ENCODE data around the gene TET1. TPM values are rescaled to one million over a fixed set of nuclear protein-coding genes. Genes with fewer than 3 reads are reported as not detected.

TET1 gene
- total and polyA plus RNA-seq, 9 of the 15 experiments (the other 6 are each of a cell fraction or from before 2014, with no cell fraction given) = 2.6 to 21.3 (median 11.6) TPM

DNA sequence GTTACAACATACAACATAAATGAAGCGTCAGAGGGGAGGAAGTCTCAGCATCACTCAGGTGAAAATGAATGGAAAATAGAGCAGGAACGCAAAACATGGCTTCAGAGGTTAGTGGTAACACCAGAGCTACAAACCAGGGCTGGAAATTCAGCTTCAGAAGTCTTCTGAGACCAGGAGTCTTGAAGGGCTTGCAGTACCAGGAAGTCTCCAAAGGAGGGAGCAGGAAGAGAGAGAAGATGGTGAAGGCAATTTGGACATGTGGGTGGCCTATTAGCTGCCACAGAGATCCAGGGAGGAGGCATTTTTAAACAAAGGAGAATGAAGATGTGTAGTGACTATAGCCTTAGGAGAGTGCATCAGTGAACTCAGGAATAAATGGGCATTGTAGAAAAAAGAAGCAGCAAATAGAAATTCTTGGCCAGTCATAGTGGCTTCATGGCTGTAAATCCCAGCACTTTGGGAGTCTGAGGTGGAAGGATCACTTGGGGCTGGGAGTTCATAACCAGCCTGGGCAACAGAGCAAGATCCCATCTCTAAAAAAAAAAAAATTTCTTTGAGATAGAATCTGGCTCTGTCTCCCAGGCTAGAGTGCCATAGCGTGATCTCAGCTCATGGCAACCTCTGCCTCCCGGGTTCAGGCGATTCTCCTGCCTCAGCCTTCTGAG lies 9.3 kb upstream of the TET1 start (continued):
- TF ChIP-seq ZBTB7A (IDR thresholded peaks at IDR 0.05; ENCODE audit: borderline replicate concordance, control insufficient read depth, low read depth, low read length) (no peak), CAMTA2 (CRISPR knock-in tag; conservative IDR thresholded peaks at IDR 0.05) (no peak), ZNF384 (IDR thresholded peaks at IDR 0.05; ENCODE audit: low read depth, low read length) (peak; percentile 41; the same call in 1 of the 2 replicates), FOXM1 (IDR thresholded peaks at IDR 0.05; ENCODE audit: low read depth) (no peak), FOXM1 (CRISPR knock-in tag; IDR thresholded peaks at IDR 0.05; ENCODE audit: low read depth) (no peak), ZKSCAN1 (IDR thresholded peaks at IDR 0.05; ENCODE audit: low read depth, low read length) (no peak; the same call in 1 of the 2 replicates), ZNF79 (CRISPR knock-in tag; IDR thresholded peaks at IDR 0.05; ENCODE audit: low read depth) (no peak), RCOR1 (IDR thresholded peaks at IDR 0.05; ENCODE audit: borderline replicate concordance in 1 of 2, low read depth in 2 of 2, low read length in 2 of 2) (peak in 1 of 2 experiments; percentile 74; a peak in 1 of 4 replicates), NR0B1 (IDR thresholded peaks at IDR 0.05; ENCODE audit: partially characterized antibody) (no peak), PCBP1 (IDR thresholded peaks at IDR 0.05; ENCODE audit: low read depth, low read length, poor library complexity, severe bottlenecking) (no peak), BCOR (IDR thresholded peaks at IDR 0.05) (no peak), RBM15 (IDR thresholded peaks at IDR 0.05; ENCODE audit: insufficient read depth, low read length) (no peak), SMC3 (conservative IDR thresholded peaks at IDR 0.05; ENCODE audit: insufficient read depth, low read depth, low read length) (peak; percentile 84; the same call in 1 of the 2 replicates), ZNF766 (CRISPR knock-in tag; conservative IDR thresholded peaks at IDR 0.05) (no peak), ZNF764 (CRISPR knock-in tag; IDR thresholded peaks at IDR 0.05; ENCODE audit: low read depth) (no peak), ZNF696 (CRISPR knock-in tag; conservative IDR thresholded peaks at IDR 0.05) (no peak), CTCF (IDR thresholded peaks at IDR 0.05 in 2 of 3, conservative IDR thresholded peaks at IDR 0.05 in 1 of 3; ENCODE audit: insufficient read depth in 2 of 3, low read depth in 1 of 3, low read length in 3 of 3) (peak; percentile 80 to 95 (median 95)), MCM3 (IDR thresholded peaks at IDR 0.05) (no peak), ELF2 (CRISPR knock-in tag; IDR thresholded peaks at IDR 0.05) (peak; percentile 42; the same call in 1 of the 2 replicates), MTA2 (IDR thresholded peaks at IDR 0.05; ENCODE audit: low read depth) (peak; percentile 28)
- TF ChIP-seq, protein P1, sequence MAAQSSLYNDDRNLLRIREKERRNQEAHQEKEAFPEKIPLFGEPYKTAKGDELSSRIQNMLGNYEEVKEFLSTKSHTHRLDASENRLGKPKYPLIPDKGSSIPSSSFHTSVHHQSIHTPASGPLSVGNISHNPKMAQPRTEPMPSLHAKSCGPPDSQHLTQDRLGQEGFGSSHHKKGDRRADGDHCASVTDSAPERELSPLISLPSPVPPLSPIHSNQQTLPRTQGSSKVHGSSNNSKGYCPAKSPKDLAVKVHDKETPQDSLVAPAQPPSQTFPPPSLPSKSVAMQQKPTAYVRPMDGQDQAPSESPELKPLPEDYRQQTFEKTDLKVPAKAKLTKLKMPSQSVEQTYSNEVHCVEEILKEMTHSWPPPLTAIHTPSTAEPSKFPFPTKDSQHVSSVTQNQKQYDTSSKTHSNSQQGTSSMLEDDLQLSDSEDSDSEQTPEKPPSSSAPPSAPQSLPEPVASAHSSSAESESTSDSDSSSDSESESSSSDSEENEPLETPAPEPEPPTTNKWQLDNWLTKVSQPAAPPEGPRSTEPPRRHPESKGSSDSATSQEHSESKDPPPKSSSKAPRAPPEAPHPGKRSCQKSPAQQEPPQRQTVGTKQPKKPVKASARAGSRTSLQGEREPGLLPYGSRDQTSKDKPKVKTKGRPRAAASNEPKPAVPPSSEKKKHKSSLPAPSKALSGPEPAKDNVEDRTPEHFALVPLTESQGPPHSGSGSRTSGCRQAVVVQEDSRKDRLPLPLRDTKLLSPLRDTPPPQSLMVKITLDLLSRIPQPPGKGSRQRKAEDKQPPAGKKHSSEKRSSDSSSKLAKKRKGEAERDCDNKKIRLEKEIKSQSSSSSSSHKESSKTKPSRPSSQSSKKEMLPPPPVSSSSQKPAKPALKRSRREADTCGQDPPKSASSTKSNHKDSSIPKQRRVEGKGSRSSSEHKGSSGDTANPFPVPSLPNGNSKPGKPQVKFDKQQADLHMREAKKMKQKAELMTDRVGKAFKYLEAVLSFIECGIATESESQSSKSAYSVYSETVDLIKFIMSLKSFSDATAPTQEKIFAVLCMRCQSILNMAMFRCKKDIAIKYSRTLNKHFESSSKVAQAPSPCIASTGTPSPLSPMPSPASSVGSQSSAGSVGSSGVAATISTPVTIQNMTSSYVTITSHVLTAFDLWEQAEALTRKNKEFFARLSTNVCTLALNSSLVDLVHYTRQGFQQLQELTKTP (IDR thresholded peaks at IDR 0.05; ENCODE audit: low read depth in 1 of 2, partially characterized antibody in 2 of 2) = peak in 1 of 2 experiments; percentile 48

Measured in K562 (cell line).